Central memory CD8-positive, alpha-beta T cell (primary cell): ENCODE data around the gene GHR.

Source experiments
- ATAC-seq: fragments of 150-1000 bp; cut with Tn5 transposase; replicated peaks from 2 replicates; pipeline ENCODE4 v1.10.0; 2022; ENCODE audit warnings: mild to moderate bottlenecking, moderate FRiP score, moderate number of reproducible peaks; ENCODE audit not compliant: poor library complexity, severe bottlenecking; ENCODE audit errors: extremely low read depth
- DNase-seq, 2 donors: peaks; one replicate each; pipeline ENCODE4 v3.0.0; 2021; ENCODE audit warnings: low spot score in 2 of 2
- H3K27ac Mint-ChIP-seq: one replicate; pipeline ENCODE4 v1.8.0; 2022; ENCODE audit warnings: low read depth, mild to moderate bottlenecking, moderate library complexity, mixed read lengths
- H3K27me3 Mint-ChIP-seq: one replicate; pipeline ENCODE4 v1.8.0; 2022; ENCODE audit warnings: mixed read lengths
- H3K36me3 Mint-ChIP-seq: one replicate; pipeline ENCODE4 v1.8.0; 2022; ENCODE audit warnings: mild to moderate bottlenecking, moderate library complexity, mixed read lengths; ENCODE audit not compliant: insufficient read depth
- H3K4me1 Mint-ChIP-seq: one replicate; pipeline ENCODE4 v1.8.0; 2022; ENCODE audit warnings: mixed read lengths
- H3K4me3 Mint-ChIP-seq: one replicate; pipeline ENCODE4 v1.8.0; 2022; ENCODE audit warnings: mild to moderate bottlenecking, moderate library complexity, mixed read lengths
- H3K9me3 Mint-ChIP-seq: one replicate; pipeline ENCODE4 v1.8.0; 2022; ENCODE audit warnings: mixed read lengths

GHR gene

GRCh38 chr5:42522783-42523182, 99.5 kb downstream of the GHR start:
- Mint-ChIP-seq H3K27me3 (peaks cover 14% of the 10 kb centered on the region), H3K27ac (no peak overlapping the region), H3K36me3 (peaks cover 2% of the 10 kb centered on the region), H3K4me1 (no peaks in the 10 kb centered on the region), H3K9me3 (no peaks in the 10 kb centered on the region), H3K4me3 (no peak overlapping the region)
- ATAC-seq (no peak), DNase-seq (no peak)

- Mint-ChIP-seq H3K27me3 (peaks cover 14% of the 10 kb centered on the region), H3K4me3 (no peak overlapping the region), H3K9me3 (no peaks in the 10 kb centered on the region), H3K36me3 (peaks cover 2% of the 10 kb centered on the region), H3K27ac (no peak overlapping the region), H3K4me1 (no peaks in the 10 kb centered on the region)
- ATAC-seq: no peak
- no peak for DNase-seq
These were observed 102.9 kb downstream of the GHR start for GRCh38 chr5:42526179-42526578.

GRCh38 chr5:42531611-42532010, 108.4 kb downstream of the GHR start:
- no peak overlapping the region for H3K4me3 Mint-ChIP-seq
- no peaks in the 10 kb centered on the region for H3K36me3 Mint-ChIP-seq
- DNase-seq (no peak), ATAC-seq (no peak)
- no peaks in the 10 kb centered on the region for H3K27me3 Mint-ChIP-seq
- H3K9me3 Mint-ChIP-seq: no peaks in the 10 kb centered on the region
- H3K27ac Mint-ChIP-seq: no peak overlapping the region
- H3K4me1 Mint-ChIP-seq: no peaks in the 10 kb centered on the region

- Mint-ChIP-seq H3K36me3 (no peaks in the 10 kb centered on the region), H3K9me3 (peaks cover 15% of the 10 kb centered on the region)
These were observed 118.9 kb downstream of the GHR start for GRCh38 chr5:42542106-42542505.

GRCh38 chr5:42543774-42544173, 120.5 kb downstream of the GHR start:
- H3K36me3 Mint-ChIP-seq: no peaks in the 10 kb centered on the region
- H3K27me3 Mint-ChIP-seq: peaks cover 17% of the 10 kb centered on the region
- ATAC-seq (no peak), DNase-seq (no peak)
- peaks cover 15% of the 10 kb centered on the region for H3K9me3 Mint-ChIP-seq
- H3K4me3 Mint-ChIP-seq: no peak overlapping the region
- H3K27ac Mint-ChIP-seq: no peak overlapping the region
- no peaks in the 10 kb centered on the region for H3K4me1 Mint-ChIP-seq

More at GRCh38 chr5:42542106-42542505, 118.9 kb downstream of the GHR start:
- no peak overlapping the region for H3K4me3 Mint-ChIP-seq
- H3K27ac Mint-ChIP-seq: no peak overlapping the region
- ATAC-seq (no peak), DNase-seq (no peak)
- no peaks in the 10 kb centered on the region for H3K4me1 Mint-ChIP-seq
- peaks cover 17% of the 10 kb centered on the region for H3K27me3 Mint-ChIP-seq

GRCh38 chr5:42545038-42545437, 121.8 kb downstream of the GHR start:
- ATAC-seq (no peak), DNase-seq (no peak)
- H3K4me3 Mint-ChIP-seq: no peak overlapping the region
- peaks cover 15% of the 10 kb centered on the region for H3K9me3 Mint-ChIP-seq
- peaks cover 16% of the 10 kb centered on the region for H3K27me3 Mint-ChIP-seq
- H3K36me3 Mint-ChIP-seq: no peaks in the 10 kb centered on the region
- H3K4me1 Mint-ChIP-seq: no peaks in the 10 kb centered on the region
- H3K27ac Mint-ChIP-seq: no peak overlapping the region

- no peaks in the 10 kb centered on the region for H3K36me3 Mint-ChIP-seq
- H3K4me3 Mint-ChIP-seq: no peak overlapping the region
- H3K27ac Mint-ChIP-seq: no peak overlapping the region
- H3K27me3 Mint-ChIP-seq: no peaks in the 10 kb centered on the region
- DNase-seq: no peak
- no peak for ATAC-seq
- no peaks in the 10 kb centered on the region for H3K4me1 Mint-ChIP-seq
- no peaks in the 10 kb centered on the region for H3K9me3 Mint-ChIP-seq
These were observed 123.9 kb downstream of the GHR start for GRCh38 chr5:42547141-42547540.

- H3K4me1 Mint-ChIP-seq: no peaks in the 10 kb centered on the region
- DNase-seq (no peak), ATAC-seq (no peak)
- no peaks in the 10 kb centered on the region for H3K9me3 Mint-ChIP-seq
- no peaks in the 10 kb centered on the region for H3K36me3 Mint-ChIP-seq
- no peak overlapping the region for H3K4me3 Mint-ChIP-seq
- H3K27ac Mint-ChIP-seq: no peak overlapping the region
- H3K27me3 Mint-ChIP-seq: no peaks in the 10 kb centered on the region
These were observed 124.7 kb downstream of the GHR start for GRCh38 chr5:42547894-42548293.

GRCh38 chr5:42552597-42552996, 129.4 kb downstream of the GHR start:
- ATAC-seq (no peak), DNase-seq (no peak)
- Mint-ChIP-seq H3K4me3 (no peak overlapping the region), H3K4me1 (no peaks in the 10 kb centered on the region), H3K27me3 (no peaks in the 10 kb centered on the region), H3K27ac (no peak overlapping the region), H3K36me3 (no peaks in the 10 kb centered on the region), H3K9me3 (no peaks in the 10 kb centered on the region)

GRCh38 chr5:42553461-42553860, 130.2 kb downstream of the GHR start:
- H3K9me3 Mint-ChIP-seq: no peaks in the 10 kb centered on the region
- no peak for DNase-seq
- H3K27me3 Mint-ChIP-seq: no peaks in the 10 kb centered on the region

GRCh38 chr5:42555010-42555409, 131.8 kb downstream of the GHR start:
- peaks cover 6% of the 10 kb centered on the region for H3K27me3 Mint-ChIP-seq
- no peak overlapping the region for H3K27ac Mint-ChIP-seq
- H3K4me3 Mint-ChIP-seq: no peak overlapping the region
- H3K4me1 Mint-ChIP-seq: no peaks in the 10 kb centered on the region
- H3K9me3 Mint-ChIP-seq: no peaks in the 10 kb centered on the region
- ATAC-seq: no peak
- DNase-seq: no peak
- peaks cover 2% of the 10 kb centered on the region for H3K36me3 Mint-ChIP-seq

More at GRCh38 chr5:42553461-42553860, 130.2 kb downstream of the GHR start:
- no peak for ATAC-seq
- no peaks in the 10 kb centered on the region for H3K36me3 Mint-ChIP-seq
- H3K27ac Mint-ChIP-seq: no peak overlapping the region
- no peak overlapping the region for H3K4me3 Mint-ChIP-seq
- H3K4me1 Mint-ChIP-seq: no peaks in the 10 kb centered on the region

GRCh38 chr5:42555797-42556196, 132.6 kb downstream of the GHR start:
- no peak overlapping the region for H3K4me3 Mint-ChIP-seq
- no peak for DNase-seq
- H3K4me1 Mint-ChIP-seq: no peaks in the 10 kb centered on the region
- no peak overlapping the region for H3K27ac Mint-ChIP-seq
- H3K9me3 Mint-ChIP-seq: no peaks in the 10 kb centered on the region
- H3K36me3 Mint-ChIP-seq: peaks cover 2% of the 10 kb centered on the region
- H3K27me3 Mint-ChIP-seq: peaks cover 14% of the 10 kb centered on the region
- no peak for ATAC-seq

GRCh38 chr5:42557689-42558088, 134.4 kb downstream of the GHR start:
- ATAC-seq (no peak), DNase-seq (no peak)
- Mint-ChIP-seq H3K4me3 (no peak overlapping the region), H3K27ac (no peak overlapping the region), H3K9me3 (no peaks in the 10 kb centered on the region), H3K36me3 (peaks cover 2% of the 10 kb centered on the region), H3K4me1 (no peaks in the 10 kb centered on the region), H3K27me3 (peaks cover 25% of the 10 kb centered on the region)

- Mint-ChIP-seq H3K4me3 (no peak overlapping the region), H3K4me1 (no peaks in the 10 kb centered on the region), H3K9me3 (no peaks in the 10 kb centered on the region), H3K36me3 (peaks cover 2% of the 10 kb centered on the region), H3K27ac (no peak overlapping the region), H3K27me3 (peaks cover 25% of the 10 kb centered on the region)
- DNase-seq: no peak
- no peak for ATAC-seq
These were observed 138.4 kb downstream of the GHR start for GRCh38 chr5:42561656-42562055.
